Stimulated activated CD4-positive, alpha-beta T cell treated with anti-CD3 and anti-CD28 coated beads, Interleukin-12 subunit alpha, Interleukin-12 subunit beta, amount 100 ng/mL, for 48 hours (primary cell): Measurements from ENCODE around the gene BABAM2.

Experiments
- DNase-seq, 3 donors: peaks; one replicate each; pipeline ENCODE4 v3.0.0-alpha.2; 2020; ENCODE audit warnings: low read depth in 2 of 3, low spot score in 1 of 3

Gene BABAM2

GRCh38 chr2:28271919-28272250, 381.4 kb downstream of the BABAM2 start:
- no peak for DNase-seq

GRCh38 chr2:28273751-28274150, 383.2 kb downstream of the BABAM2 start:
- no peak for DNase-seq

GRCh38 chr2:28274911-28275685, 384.6 kb downstream of the BABAM2 start:
- DNase-seq: no peak

- DNase-seq: peak in 1 of 3 donors; percentile 13
Measured at GRCh38 chr2:28276076-28276618, 385.6 kb downstream of the BABAM2 start.

- DNase-seq: no peak
Measured at GRCh38 chr2:28276807-28277206, 386.3 kb downstream of the BABAM2 start.

GRCh38 chr2:28277466-28277865, 386.9 kb downstream of the BABAM2 start:
- DNase-seq: no peak

GRCh38 chr2:28279371-28279770, 388.8 kb downstream of the BABAM2 start:
- DNase-seq: no peak

GRCh38 chr2:28280619-28281018, 390.1 kb downstream of the BABAM2 start:
- DNase-seq: no peak

- no peak for DNase-seq
Measured at GRCh38 chr2:28281739-28282138, 391.2 kb downstream of the BABAM2 start.

GRCh38 chr2:28282248-28282647, 391.7 kb downstream of the BABAM2 start:
- DNase-seq: no peak

- no peak for DNase-seq
Measured at GRCh38 chr2:28282861-28283646, 392.5 kb downstream of the BABAM2 start.

- no peak for DNase-seq
Measured at GRCh38 chr2:28283861-28284260, 393.3 kb downstream of the BABAM2 start.

- no peak for DNase-seq
Measured at GRCh38 chr2:28286678-28287077, 396.1 kb downstream of the BABAM2 start.

GRCh38 chr2:28287256-28287915, 396.9 kb downstream of the BABAM2 start:
- no peak for DNase-seq

- no peak for DNase-seq
Measured at GRCh38 chr2:28288620-28289019, 398.1 kb downstream of the BABAM2 start.

GRCh38 chr2:28291811-28292440, 401.4 kb downstream of the BABAM2 start:
- DNase-seq: no peak

GRCh38 chr2:28292491-28292890, 402.0 kb downstream of the BABAM2 start:
- DNase-seq: no peak

- no peak for DNase-seq
Measured at GRCh38 chr2:28293416-28293815, 402.9 kb downstream of the BABAM2 start.

- DNase-seq: no peak
Measured at GRCh38 chr2:28294451-28294850, 403.9 kb downstream of the BABAM2 start.

GRCh38 chr2:28296243-28296642, 405.7 kb downstream of the BABAM2 start:
- no peak for DNase-seq

- DNase-seq: no peak
Measured at GRCh38 chr2:28296904-28297303, 406.4 kb downstream of the BABAM2 start.
